Measurements from ENCODE around the gene RNASEH1.
"Not testable (repeated sequence)": the region's sequence is repeated elsewhere in the genome, so short reads cannot be mapped to it uniquely, and the experiment has no call there.

RNASEH1 gene

GRCh38 chr2:3594493-3595281 is 36.6 kb upstream of the RNASEH1 start, which contains the start of gene COLEC11:
COLEC11 (plus strand) TSS chr2:3595112; CDS start chr2:3604341, 9,229 bp downstream.
- DNase-seq (ENCODE audit: low read depth in 2 of 2, low spot score in 1 of 2): no peak

DNA sequence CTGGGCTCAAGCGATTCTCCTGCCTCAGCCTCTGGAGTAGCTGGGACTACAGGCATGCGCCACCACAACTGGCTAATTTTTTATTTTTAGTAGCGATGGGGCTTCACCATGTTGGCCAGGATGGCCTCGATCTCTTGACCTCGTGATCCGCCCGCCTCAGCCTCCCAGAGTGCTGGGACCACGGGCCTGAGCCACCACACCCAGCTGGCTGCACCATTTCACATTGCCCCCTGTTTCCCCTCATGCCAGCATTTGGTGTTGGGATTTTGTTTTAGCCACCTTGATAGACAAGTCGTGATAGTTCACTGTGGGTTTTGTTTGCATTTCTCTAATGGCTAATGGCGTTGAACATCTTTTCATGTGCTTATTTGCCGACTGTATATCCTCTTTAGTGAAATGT is 31.0 kb upstream of the RNASEH1 start:
- DNase-seq (ENCODE audit: low read depth in 2 of 2, low spot score in 1 of 2): no peak

GRCh38 chr2:3588084-3588483 is 30.0 kb upstream of the RNASEH1 start:
- no peak for DNase-seq (ENCODE audit: low read depth in 2 of 2, low spot score in 1 of 2)

- DNase-seq (ENCODE audit: low read depth in 2 of 2, low spot score in 1 of 2): no peak
Measured at GRCh38 chr2:3587432-3587831, 29.3 kb upstream of the RNASEH1 start.

GRCh38 chr2:3587021-3587420 is 28.9 kb upstream of the RNASEH1 start:
- DNase-seq (ENCODE audit: low read depth in 2 of 2, low spot score in 1 of 2): no peak

DNA sequence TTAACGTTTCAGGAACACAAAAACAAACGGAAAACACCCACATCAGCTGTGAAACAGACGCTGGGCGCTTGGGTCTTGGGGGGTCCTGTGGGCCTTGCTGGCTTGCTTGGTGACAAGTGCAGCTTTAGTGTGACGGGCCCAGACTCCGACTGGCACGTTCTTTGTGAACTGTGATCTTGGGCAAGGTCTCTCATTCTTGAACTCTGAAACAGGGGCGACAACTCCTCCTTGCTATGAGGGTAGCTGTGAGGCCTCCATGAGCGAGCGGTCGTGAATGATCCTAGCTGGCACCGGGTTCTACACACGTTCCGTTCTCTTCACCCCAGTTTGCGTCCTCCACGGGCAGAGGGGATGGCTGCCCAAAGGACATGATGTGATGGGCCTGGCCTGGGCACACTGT is 28.1 kb upstream of the RNASEH1 start:
- DNase-seq (ENCODE audit: low read depth in 2 of 2, low spot score in 1 of 2): no peak

GRCh38 chr2:3585261-3586109 is 27.4 kb upstream of the RNASEH1 start:
- no peak for DNase-seq (ENCODE audit: low read depth in 2 of 2, low spot score in 1 of 2)

GRCh38 chr2:3584608-3585260 is 26.6 kb upstream of the RNASEH1 start:
- no peak for DNase-seq (ENCODE audit: low read depth in 2 of 2, low spot score in 1 of 2)

DNA sequence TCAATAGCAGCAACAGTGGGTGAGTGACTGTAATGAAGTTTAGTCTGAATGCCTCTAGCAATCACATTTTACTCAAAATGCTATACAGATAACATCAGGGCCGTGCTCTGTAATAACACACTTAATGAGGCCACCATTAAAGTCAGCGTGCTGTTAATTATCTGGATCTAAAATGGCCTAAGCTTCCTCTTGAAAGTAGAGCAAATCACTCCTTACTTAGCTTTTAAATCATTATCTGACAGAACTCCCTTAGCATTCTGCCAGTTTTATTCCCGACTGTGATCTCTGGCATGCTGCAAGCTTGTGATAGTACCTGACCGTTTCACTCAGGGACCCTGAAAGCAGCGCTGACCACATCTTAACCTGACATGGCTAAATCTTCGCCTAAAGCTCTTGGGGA is 25.9 kb upstream of the RNASEH1 start:
- no peak for DNase-seq (ENCODE audit: low read depth in 2 of 2, low spot score in 1 of 2)

DNA sequence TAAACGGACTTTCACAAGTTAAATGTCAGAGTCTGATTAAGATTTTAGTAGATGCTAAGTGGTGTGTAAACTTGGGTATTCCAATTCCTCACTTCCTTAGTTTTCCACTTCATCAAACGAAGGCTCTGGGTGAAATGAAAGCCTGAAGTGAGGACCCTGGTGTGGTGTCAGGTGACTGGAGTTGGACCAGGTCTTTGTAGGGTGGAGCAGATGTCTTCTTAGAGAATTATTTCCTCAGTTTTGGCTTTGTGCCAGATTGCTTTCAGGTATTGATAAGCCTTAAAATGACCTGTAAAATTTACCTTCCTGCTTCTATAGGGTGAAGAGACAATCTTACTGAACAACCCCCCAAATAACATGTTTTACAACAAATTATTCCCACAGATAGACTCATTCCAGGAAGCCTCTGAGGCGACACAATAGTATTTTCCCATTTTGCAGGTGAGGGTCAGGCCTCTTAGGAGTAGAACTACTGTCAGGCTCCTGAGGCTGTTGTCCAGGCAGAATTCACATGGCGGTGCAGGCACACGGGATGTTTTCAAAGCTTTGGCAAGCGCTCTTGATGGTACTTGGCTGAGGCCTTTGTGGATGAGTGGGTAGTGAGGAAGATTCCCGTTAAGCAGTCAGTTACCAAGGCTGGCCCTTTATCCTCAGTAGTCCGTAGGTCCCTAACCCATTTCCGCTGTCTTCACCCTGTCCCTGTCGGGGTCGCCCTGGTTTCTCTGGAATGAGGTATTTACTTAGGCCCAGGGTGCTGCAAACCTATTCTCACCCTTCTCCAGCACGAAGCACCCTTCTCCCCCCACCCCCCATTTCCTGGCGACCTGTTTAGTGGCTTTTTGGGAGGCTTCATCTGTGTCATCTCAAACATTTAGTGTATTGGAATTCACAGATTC is 23.5 kb upstream of the RNASEH1 start:
- no peak for DNase-seq (ENCODE audit: low read depth in 2 of 2, low spot score in 1 of 2)

GRCh38 chr2:3580449-3580848 is 22.3 kb upstream of the RNASEH1 start:
- DNase-seq (ENCODE audit: low read depth in 2 of 2, low spot score in 1 of 2): no peak

DNA sequence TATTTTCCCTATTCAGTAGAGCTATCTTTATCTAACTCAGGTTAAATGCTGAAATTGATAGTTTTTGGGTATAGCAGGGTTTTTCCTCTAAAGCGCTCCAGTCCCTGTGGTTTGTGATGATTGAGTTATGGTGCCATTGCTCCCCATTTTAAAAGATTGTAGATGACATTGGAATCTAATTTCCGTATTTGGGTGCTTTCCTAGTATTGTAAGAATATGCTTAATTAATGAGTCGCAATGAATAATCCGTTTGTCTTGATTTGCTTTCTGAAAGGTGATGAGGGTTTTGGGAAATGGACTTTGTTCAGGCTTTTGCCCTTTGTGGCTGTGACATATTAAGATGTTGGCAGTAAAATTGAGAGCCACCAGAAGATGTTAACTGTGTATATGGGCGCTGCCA is 20.9 kb upstream of the RNASEH1 start:
- DNase-seq (ENCODE audit: low read depth in 2 of 2, low spot score in 1 of 2): no peak

- DNase-seq (ENCODE audit: low read depth in 2 of 2, low spot score in 1 of 2): not testable (repeated sequence)
Measured at GRCh38 chr2:3576263-3576630, 18.1 kb upstream of the RNASEH1 start.

- DNase-seq (ENCODE audit: low read depth in 2 of 2, low spot score in 1 of 2): peak in 1 of 2 donors; percentile 3
Measured at GRCh38 chr2:3575534-3576262, 17.6 kb upstream of the RNASEH1 start.

DNA sequence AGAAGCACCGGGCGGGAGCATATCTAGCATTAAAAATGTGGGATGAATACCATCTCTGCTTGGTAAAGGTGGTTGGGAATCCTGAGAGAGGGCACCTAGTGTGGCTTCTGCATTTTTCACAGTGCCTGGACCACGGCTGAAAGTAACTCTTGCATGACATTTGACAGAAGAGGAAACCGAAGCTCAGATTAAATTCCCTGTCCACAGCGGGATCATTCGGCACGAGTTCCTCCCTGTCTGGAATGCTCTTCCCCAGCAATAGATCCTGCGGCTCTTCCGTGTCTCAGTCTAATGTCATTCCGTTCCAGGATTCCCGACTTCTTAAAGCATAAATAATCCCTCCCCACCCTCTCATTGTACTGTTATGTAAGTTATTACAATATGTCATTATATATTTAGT is 16.0 kb upstream of the RNASEH1 start:
- no peak for DNase-seq (ENCODE audit: low read depth in 2 of 2, low spot score in 1 of 2)

DNA sequence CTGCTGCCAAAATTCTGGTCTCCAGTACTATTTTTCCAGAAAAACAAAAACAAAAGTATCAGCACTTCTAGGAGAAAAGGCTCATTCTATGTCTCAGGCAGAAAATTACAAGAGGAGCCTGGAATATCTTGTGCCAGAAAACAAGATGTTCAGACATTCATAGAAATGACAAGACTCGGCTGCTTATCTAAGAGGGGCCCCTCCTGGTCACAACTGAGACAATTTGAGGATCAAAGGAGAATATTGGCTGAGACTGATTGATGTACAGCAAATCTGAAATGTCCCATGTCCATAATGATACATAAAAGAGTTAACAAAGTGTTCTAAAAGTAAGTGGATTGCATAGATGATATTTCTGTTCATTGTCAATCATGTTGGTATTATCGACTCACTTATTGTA is 14.5 kb upstream of the RNASEH1 start:
- DNase-seq (ENCODE audit: low read depth in 2 of 2, low spot score in 1 of 2): no peak

DNA sequence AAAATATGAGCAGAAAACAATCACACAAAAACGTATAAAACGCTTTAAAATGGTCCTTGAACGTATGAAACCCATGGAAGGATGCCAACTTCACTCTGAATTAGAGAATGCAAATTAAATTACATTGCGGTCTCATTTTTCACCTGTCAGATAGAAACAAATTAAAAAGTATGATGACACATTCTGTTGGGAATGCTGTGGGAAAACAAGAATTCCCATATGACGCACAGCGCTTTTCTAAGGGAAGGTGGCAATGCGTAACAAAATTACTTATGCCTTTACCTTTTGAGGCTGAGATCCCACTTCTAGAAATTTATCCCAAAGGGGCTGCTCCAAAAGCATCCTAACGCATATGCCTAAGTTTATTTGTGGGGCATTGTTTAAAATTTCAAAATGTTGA is 13.2 kb upstream of the RNASEH1 start:
- DNase-seq (ENCODE audit: low read depth in 2 of 2, low spot score in 1 of 2): no peak

DNA sequence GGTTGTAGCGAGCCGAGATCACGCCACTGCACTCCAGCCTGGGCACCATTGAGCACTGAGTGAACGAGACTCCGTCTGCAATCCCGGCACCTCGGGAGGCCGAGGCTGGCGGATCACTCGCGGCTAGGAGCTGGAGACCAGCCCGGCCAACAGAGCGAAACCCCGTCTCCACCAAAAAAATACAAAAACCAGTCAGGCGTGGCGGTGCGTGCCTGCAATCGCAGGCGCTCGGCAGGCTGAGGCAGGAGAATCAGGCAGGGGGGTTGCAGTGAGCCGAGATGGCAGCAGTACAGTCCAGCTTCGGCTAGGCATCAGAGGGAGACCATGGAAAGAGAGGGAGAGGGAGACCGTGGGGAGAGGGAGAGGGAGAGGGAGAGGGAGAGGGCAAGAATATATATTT is 11.5 kb upstream of the RNASEH1 start:
- DNase-seq (ENCODE audit: low read depth in 2 of 2, low spot score in 1 of 2): not testable (repeated sequence)

GRCh38 chr2:3566806-3567205 is 8.7 kb upstream of the RNASEH1 start:
- no peak for DNase-seq (ENCODE audit: low read depth in 2 of 2, low spot score in 1 of 2)

GRCh38 chr2:3565117-3565516 is 7.0 kb upstream of the RNASEH1 start:
- DNase-seq (ENCODE audit: low read depth in 2 of 2, low spot score in 1 of 2): no peak
